ENCODE results near the gene CRK. TPM values are rescaled to one million over a fixed set of nuclear protein-coding genes. Genes with fewer than 3 reads are reported as not detected.

Gene CRK
- total RNA-seq, 1 experiment from 2014 or later = 88.5 TPM

Other genes starting within 250 kb of the CRK start
- gene BHLHA9, start 185.8 kb downstream of the CRK start, total RNA-seq (2014; rRNA removed; shearing (Covaris generic)) = not detected in 2 replicates
- gene TRARG1, start 176.6 kb downstream of the CRK start, total RNA-seq (2014; rRNA removed; shearing (Covaris generic)) = not detected in 2 replicates
- 320 and 381 TPM in 2 replicates for gene YWHAE, start 56.0 kb downstream of the CRK start, total RNA-seq (2014; rRNA removed; shearing (Covaris generic))
- gene MYO1C, start 36.5 kb upstream of the CRK start, total RNA-seq (2014; rRNA removed; shearing (Covaris generic)) = 50.6 and 61.0 TPM in 2 replicates
- gene INPP5K, start 60.4 kb upstream of the CRK start, total RNA-seq (2014; rRNA removed; shearing (Covaris generic)) = 35.3 and 46.9 TPM in 2 replicates
- gene PITPNA, start 106.6 kb upstream of the CRK start, total RNA-seq (2014; rRNA removed; shearing (Covaris generic)) = 37.7 and 48.3 TPM in 2 replicates
- 3.5 and 3.9 TPM in 2 replicates for gene SLC43A2, start 172.6 kb upstream of the CRK start, total RNA-seq (2014; rRNA removed; shearing (Covaris generic))
- gene SCARF1, start 189.5 kb upstream of the CRK start, total RNA-seq (2014; rRNA removed; shearing (Covaris generic)) = 1.5 and 2.5 TPM in 2 replicates
- gene RILP, start 193.6 kb upstream of the CRK start, total RNA-seq (2014; rRNA removed; shearing (Covaris generic)) = 8.0 and 8.9 TPM in 2 replicates
- gene PRPF8, start 228.6 kb upstream of the CRK start, total RNA-seq (2014; rRNA removed; shearing (Covaris generic)) = 107 and 117 TPM in 2 replicates